Liver (tissue), 9 donors: ENCODE results near the gene RUNX1. TPM values are rescaled to one million over a fixed set of nuclear protein-coding genes. Genes with fewer than 3 reads are reported as not detected.

Experiments
- DNase-seq: peaks from one replicate; pipeline ENCODE4 v3.0.0-alpha.2; 2017; ENCODE audit warnings: low spot score
- H3K27ac ChIP-seq, 2 donors: one replicate each; pipeline ENCODE4 v1.7.0; 2013; ENCODE audit warnings: inconsistent platforms in 2 of 2, low read length in 2 of 2, control low read depth in 1 of 2, low read depth in 1 of 2, mild to moderate bottlenecking in 1 of 2
- H3K27me3 ChIP-seq, 4 donors: one replicate each; pipeline versions ENCODE4 v1.6.1 to v1.7.0; 2013; ENCODE audit warnings: low read length in 3 of 4, inconsistent platforms in 1 of 4, mild to moderate bottlenecking in 1 of 4, moderate library complexity in 1 of 4; ENCODE audit not compliant: control insufficient read depth in 4 of 4, insufficient read depth in 4 of 4
- H3K36me3 ChIP-seq, 4 donors: one replicate each; pipeline versions ENCODE4 v1.6.1 to v1.7.0; 2013; ENCODE audit warnings: low read length in 3 of 4, mild to moderate bottlenecking in 3 of 4, low read depth in 1 of 4, moderate library complexity in 1 of 4; ENCODE audit not compliant: control insufficient read depth in 4 of 4, insufficient read depth in 3 of 4
- H3K4me1 ChIP-seq, 4 donors: one replicate each; pipeline versions ENCODE4 v1.6.1 to v1.7.0; 2013; ENCODE audit warnings: low read length in 3 of 4, mild to moderate bottlenecking in 3 of 4, moderate library complexity in 1 of 4; ENCODE audit not compliant: control insufficient read depth in 4 of 4, insufficient read depth in 4 of 4
- H3K4me3 ChIP-seq, 3 donors: one replicate each; pipeline versions ENCODE4 v1.6.1 to v1.7.0; 2013; ENCODE audit warnings: low read length in 3 of 3, control low read depth in 1 of 3, low read depth in 1 of 3, mild to moderate bottlenecking in 1 of 3
- H3K9ac ChIP-seq, 2 donors: one replicate each; pipeline ENCODE4 v1.7.0; 2013; ENCODE audit warnings: low read length in 2 of 2, mild to moderate bottlenecking in 2 of 2, moderate library complexity in 2 of 2, control low read depth in 1 of 2, low read depth in 1 of 2
- H3K9me3 ChIP-seq, 4 donors: one replicate each; pipeline versions ENCODE4 v1.6.1 to v1.7.0; 2013; ENCODE audit warnings: low read length in 3 of 4; ENCODE audit not compliant: control insufficient read depth in 4 of 4
- ATF3 ChIP-seq: IDR thresholded peaks from 2 replicates; pipeline ENCODE4 v1.6.1; 2016; ENCODE audit warnings: antibody characterized with exemption
- CTCF ChIP-seq: fragments of 150-350 bp; IDR thresholded peaks from 2 replicates; pipeline ENCODE4 v1.5.1; 2017; ENCODE audit warnings: improper control_type of control experiment, low read depth, low read length; ENCODE audit not compliant: missing input control
- EGR1 ChIP-seq, 2 donors: IDR thresholded peaks; 2 replicates each; pipeline ENCODE4 v1.6.1; 2016 to 2018; ENCODE audit warnings: antibody characterized with exemption in 2 of 2, low read depth in 2 of 2
- FOXA1 ChIP-seq: IDR thresholded peaks from 2 replicates; pipeline ENCODE4 v1.6.1; 2016; ENCODE audit warnings: antibody characterized with exemption
- FOXA2 ChIP-seq: IDR thresholded peaks from 2 replicates; pipeline ENCODE4 v1.6.1; 2016; ENCODE audit warnings: antibody characterized with exemption
- GABPA ChIP-seq, 2 donors: IDR thresholded peaks in 1 of 2; conservative IDR thresholded peaks in 1 of 2; 2 replicates each; pipeline ENCODE4 v1.6.1; 2016; ENCODE audit warnings: antibody characterized with exemption in 2 of 2, mild to moderate bottlenecking in 1 of 2, moderate library complexity in 1 of 2
- HNF4A ChIP-seq, 2 donors: conservative IDR thresholded peaks; 2 replicates each; pipeline ENCODE4 v1.6.1; 2016; ENCODE audit warnings: antibody characterized with exemption in 2 of 2, mild to moderate bottlenecking in 2 of 2
- HNF4G ChIP-seq: IDR thresholded peaks from 2 replicates; pipeline ENCODE4 v1.6.1; 2016; ENCODE audit warnings: antibody characterized with exemption
- JUND ChIP-seq, 2 donors: IDR thresholded peaks; 2 replicates each; pipeline ENCODE4 v1.6.1; 2016; ENCODE audit warnings: antibody characterized with exemption in 2 of 2
- MAX ChIP-seq: IDR thresholded peaks from 2 replicates; pipeline ENCODE4 v1.6.1; 2016; ENCODE audit warnings: antibody characterized with exemption
- NR2F2 ChIP-seq: IDR thresholded peaks from 2 replicates; pipeline ENCODE4 v1.6.1; 2016; ENCODE audit warnings: antibody characterized with exemption
- REST ChIP-seq: IDR thresholded peaks from 2 replicates; pipeline ENCODE4 v1.6.1; 2016; ENCODE audit warnings: antibody characterized with exemption, mild to moderate bottlenecking
- RXRA ChIP-seq, 2 donors: IDR thresholded peaks; 2 replicates each; pipeline ENCODE4 v1.6.1; 2017 to 2018; ENCODE audit warnings: antibody characterized with exemption in 2 of 2, mild to moderate bottlenecking in 1 of 2
- SP1 ChIP-seq: IDR thresholded peaks from 2 replicates; pipeline ENCODE4 v1.6.1; 2018; ENCODE audit warnings: antibody characterized with exemption, mild to moderate bottlenecking
- TAF1 ChIP-seq: conservative IDR thresholded peaks from 2 replicates; pipeline ENCODE4 v1.6.1; 2016; ENCODE audit warnings: antibody characterized with exemption, mild to moderate bottlenecking
- ZBTB33 ChIP-seq: IDR thresholded peaks from 2 replicates; pipeline ENCODE4 v1.6.1; 2016; ENCODE audit warnings: antibody characterized with exemption
- WGBS: extraction: QIAGEN DNeasy Blood & Tissue Kit; methylation state at CpG from one replicate; pipeline ENCODE4 v1.1.7; 2013; 5-methylcytosine and 5-hydroxymethylcytosine counted together
- polyA plus RNA-seq, 2 donors: library from polyadenylated mRNA; stranded (reverse) in 1 of 2; unstranded in 1 of 2; fragments of 200-250 nt in 1 of 2; fragments of >200 nt in 1 of 2; fragmentation: Nextera tagmentation in 1 of 2; extraction: Ambion mirVana in 1 of 2; gene quantifications; one replicate each; pipeline versions ENCODE4 v1.2.1 to v1.2.3, GENCODE V29; 2013 to 2015
- total RNA-seq, 2 donors: library from RNA; depleted of rRNA; stranded (reverse); fragments of >200 nt; gene quantifications; one replicate each; pipeline ENCODE4 v1.2.3, GENCODE V29; 2014
- donor health status: healthy.
- donor health status: healthy.
- donor health status: healthy.
- donor health status: healthy.
- donor health status: healthy.

The RUNX1 gene
- total and polyA plus RNA-seq, 4 donors: 0.98 to 7.2 (median 3.1) TPM

GRCh38 chr21:34970566-34970965, 78.5 kb downstream of the RUNX1 start:
- WGBS: 88% methylated on average over 4 of the region's 4 CpGs
- no peaks in the 10 kb centered on the region for H3K36me3 ChIP-seq
- peaks cover 0 to 6% (median 2%) of the 10 kb centered on the region in 4 donors for H3K4me1 ChIP-seq
- H3K4me3 ChIP-seq: no peak overlapping the region
- no peak for TF ChIP-seq RXRA (IDR thresholded peaks at IDR 0.05)
- TF ChIP-seq EGR1 (IDR thresholded peaks at IDR 0.05; ENCODE audit: low read depth in 2 of 2): no peak
- TF ChIP-seq HNF4A (conservative IDR thresholded peaks at IDR 0.05): no peak
- TF ChIP-seq TAF1: no peak
- no peak for TF ChIP-seq ZBTB33
- TF ChIP-seq SP1: no peak
- TF ChIP-seq REST: no peak
- TF ChIP-seq HNF4G: no peak
- no peak for TF ChIP-seq GABPA (IDR thresholded peaks at IDR 0.05 in 1 of 2, conservative IDR thresholded peaks at IDR 0.05 in 1 of 2)
- TF ChIP-seq MAX: no peak
- no peak for TF ChIP-seq CTCF
- no peak for TF ChIP-seq FOXA1
- TF ChIP-seq ATF3: no peak
- no peak overlapping the region for H3K9ac ChIP-seq
- H3K27me3 ChIP-seq: no peaks in the 10 kb centered on the region
- H3K9me3 ChIP-seq: no peaks in the 10 kb centered on the region
- DNase-seq: no peak
- H3K27ac ChIP-seq: no peak overlapping the region

GRCh38 chr21:34970167-34970500, 79.0 kb downstream of the RUNX1 start:
- Histone ChIP-seq H3K9ac (no peak overlapping the region), H3K27ac (no peak overlapping the region), H3K9me3 (no peaks in the 10 kb centered on the region), H3K4me1 (peaks cover 0 to 6% (median 2%) of the 10 kb centered on the region in 4 donors), H3K27me3 (no peaks in the 10 kb centered on the region), H3K36me3 (no peaks in the 10 kb centered on the region), H3K4me3 (no peak overlapping the region)
- DNase-seq: no peak
- no peak for TF ChIP-seq NR2F2
- no peak for TF ChIP-seq FOXA2
- no peak for TF ChIP-seq HNF4G
- no peak for TF ChIP-seq ZBTB33
- TF ChIP-seq HNF4A (conservative IDR thresholded peaks at IDR 0.05): no peak
- TF ChIP-seq REST: no peak
- TF ChIP-seq MAX: no peak
- TF ChIP-seq RXRA (IDR thresholded peaks at IDR 0.05): no peak
- TF ChIP-seq EGR1 (IDR thresholded peaks at IDR 0.05; ENCODE audit: low read depth in 2 of 2): no peak
- no peak for TF ChIP-seq JUND (IDR thresholded peaks at IDR 0.05)
- 84% methylated on average over 2 of the region's 2 CpGs for WGBS
